ENCODE results near the gene PHYH. TPM values are rescaled to one million over a fixed set of nuclear protein-coding genes. Genes with fewer than 3 reads are reported as not detected.

The PHYH gene
- total and polyA plus RNA-seq, 4 donors = 45.4 to 139 (median 86.8) TPM

DNA sequence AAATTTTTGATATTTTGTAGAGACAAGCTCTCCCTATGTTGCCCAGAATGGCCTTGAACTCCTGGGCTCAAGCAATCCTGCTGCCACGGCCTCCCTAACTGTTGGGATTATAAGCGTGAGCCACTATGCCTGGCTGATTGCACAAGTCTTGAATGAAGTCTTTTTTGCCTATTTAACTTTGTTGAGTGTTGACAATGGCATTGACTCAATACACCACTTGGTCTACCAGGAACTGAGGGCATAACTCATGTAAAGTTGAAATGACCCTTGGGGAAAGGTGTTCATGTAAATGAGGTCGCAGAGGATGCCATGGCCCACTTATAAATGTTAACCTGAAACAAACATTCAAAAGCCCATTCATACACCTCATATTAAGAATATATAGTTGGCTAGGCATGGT, 58.3 kb downstream of the PHYH start:
- no peaks in the 10 kb centered on the region for H3K9me3 ChIP-seq (ENCODE audit: control insufficient read depth in 4 of 4, low read length in 3 of 4)
- no peak overlapping the region for H3K27ac ChIP-seq (ENCODE audit: low read depth in 1 of 2, low read length in 2 of 2)
- WGBS = 79% methylated on average over 3 of the region's 3 CpGs
- H3K27me3 ChIP-seq (ENCODE audit: control insufficient read depth in 4 of 4, insufficient read depth in 4 of 4, low read length in 3 of 4) = no peaks in the 10 kb centered on the region
- TF ChIP-seq, protein P1, sequence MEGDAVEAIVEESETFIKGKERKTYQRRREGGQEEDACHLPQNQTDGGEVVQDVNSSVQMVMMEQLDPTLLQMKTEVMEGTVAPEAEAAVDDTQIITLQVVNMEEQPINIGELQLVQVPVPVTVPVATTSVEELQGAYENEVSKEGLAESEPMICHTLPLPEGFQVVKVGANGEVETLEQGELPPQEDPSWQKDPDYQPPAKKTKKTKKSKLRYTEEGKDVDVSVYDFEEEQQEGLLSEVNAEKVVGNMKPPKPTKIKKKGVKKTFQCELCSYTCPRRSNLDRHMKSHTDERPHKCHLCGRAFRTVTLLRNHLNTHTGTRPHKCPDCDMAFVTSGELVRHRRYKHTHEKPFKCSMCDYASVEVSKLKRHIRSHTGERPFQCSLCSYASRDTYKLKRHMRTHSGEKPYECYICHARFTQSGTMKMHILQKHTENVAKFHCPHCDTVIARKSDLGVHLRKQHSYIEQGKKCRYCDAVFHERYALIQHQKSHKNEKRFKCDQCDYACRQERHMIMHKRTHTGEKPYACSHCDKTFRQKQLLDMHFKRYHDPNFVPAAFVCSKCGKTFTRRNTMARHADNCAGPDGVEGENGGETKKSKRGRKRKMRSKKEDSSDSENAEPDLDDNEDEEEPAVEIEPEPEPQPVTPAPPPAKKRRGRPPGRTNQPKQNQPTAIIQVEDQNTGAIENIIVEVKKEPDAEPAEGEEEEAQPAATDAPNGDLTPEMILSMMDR (IDR thresholded peaks at IDR 0.05; ENCODE audit: low read depth, low read length, missing input control) = no peak
- TF ChIP-seq, protein P2, sequence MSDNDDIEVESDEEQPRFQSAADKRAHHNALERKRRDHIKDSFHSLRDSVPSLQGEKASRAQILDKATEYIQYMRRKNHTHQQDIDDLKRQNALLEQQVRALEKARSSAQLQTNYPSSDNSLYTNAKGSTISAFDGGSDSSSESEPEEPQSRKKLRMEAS (IDR thresholded peaks at IDR 0.05) = no peak
- TF ChIP-seq, protein P3, sequence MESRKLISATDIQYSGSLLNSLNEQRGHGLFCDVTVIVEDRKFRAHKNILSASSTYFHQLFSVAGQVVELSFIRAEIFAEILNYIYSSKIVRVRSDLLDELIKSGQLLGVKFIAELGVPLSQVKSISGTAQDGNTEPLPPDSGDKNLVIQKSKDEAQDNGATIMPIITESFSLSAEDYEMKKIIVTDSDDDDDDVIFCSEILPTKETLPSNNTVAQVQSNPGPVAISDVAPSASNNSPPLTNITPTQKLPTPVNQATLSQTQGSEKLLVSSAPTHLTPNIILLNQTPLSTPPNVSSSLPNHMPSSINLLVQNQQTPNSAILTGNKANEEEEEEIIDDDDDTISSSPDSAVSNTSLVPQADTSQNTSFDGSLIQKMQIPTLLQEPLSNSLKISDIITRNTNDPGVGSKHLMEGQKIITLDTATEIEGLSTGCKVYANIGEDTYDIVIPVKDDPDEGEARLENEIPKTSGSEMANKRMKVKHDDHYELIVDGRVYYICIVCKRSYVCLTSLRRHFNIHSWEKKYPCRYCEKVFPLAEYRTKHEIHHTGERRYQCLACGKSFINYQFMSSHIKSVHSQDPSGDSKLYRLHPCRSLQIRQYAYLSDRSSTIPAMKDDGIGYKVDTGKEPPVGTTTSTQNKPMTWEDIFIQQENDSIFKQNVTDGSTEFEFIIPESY (IDR thresholded peaks at IDR 0.05) = no peak
- no peak for TF ChIP-seq FOXA2 (IDR thresholded peaks at IDR 0.05)
- TF ChIP-seq SP1 (IDR thresholded peaks at IDR 0.05) = no peak
- TF ChIP-seq GABPA (IDR thresholded peaks at IDR 0.05 in 1 of 2, conservative IDR thresholded peaks at IDR 0.05 in 1 of 2) = no peak
- no peak for TF ChIP-seq TAF1 (conservative IDR thresholded peaks at IDR 0.05)
- TF ChIP-seq NR2F2 (IDR thresholded peaks at IDR 0.05) = no peak
- TF ChIP-seq RAD21 (IDR thresholded peaks at IDR 0.05) = no peak
- H3K4me1 ChIP-seq (ENCODE audit: control insufficient read depth in 4 of 4, insufficient read depth in 4 of 4, low read length in 3 of 4) = no peaks in the 10 kb centered on the region
- H3K36me3 ChIP-seq (ENCODE audit: control insufficient read depth in 4 of 4, insufficient read depth in 3 of 4, low read depth in 1 of 4, low read length in 3 of 4) = no peaks in the 10 kb centered on the region
- no peak overlapping the region for H3K9ac ChIP-seq (ENCODE audit: low read depth in 1 of 2, low read length in 2 of 2)
- no peak for DNase-seq (ENCODE audit: low spot score)
- H3K4me3 ChIP-seq (ENCODE audit: low read depth in 1 of 3, low read length in 3 of 3) = no peak overlapping the region

DNA sequence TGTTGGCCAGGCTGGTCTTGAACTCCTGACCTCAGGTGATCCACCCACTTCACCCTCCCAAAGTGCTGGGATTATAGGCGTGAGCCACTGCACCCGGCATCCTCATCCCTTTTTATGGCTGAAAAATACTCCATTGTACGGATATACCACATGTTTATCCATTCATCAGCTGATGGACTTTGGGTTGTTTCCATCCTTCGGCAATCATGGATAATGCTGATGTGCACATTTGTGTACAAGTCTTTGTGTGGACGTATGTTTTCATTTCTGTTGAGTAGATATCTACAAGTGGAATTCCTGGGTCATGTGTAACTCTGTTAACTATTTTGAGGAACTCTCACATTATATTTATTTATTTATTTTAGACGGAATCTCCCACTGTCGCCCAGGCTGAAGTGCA, 59.9 kb downstream of the PHYH start:
- no peaks in the 10 kb centered on the region for H3K4me1 ChIP-seq (ENCODE audit: control insufficient read depth in 4 of 4, insufficient read depth in 4 of 4, low read length in 3 of 4)
- DNase-seq (ENCODE audit: low spot score) = no peak
- 96% methylated on average over 7 of the region's 7 CpGs for WGBS
- TF ChIP-seq, protein P1 (IDR thresholded peaks at IDR 0.05; ENCODE audit: low read depth, low read length, missing input control) = no peak
- TF ChIP-seq EGR1 (IDR thresholded peaks at IDR 0.05; ENCODE audit: low read depth in 2 of 2) (no peak), NR2F2 (IDR thresholded peaks at IDR 0.05) (no peak), RXRA (IDR thresholded peaks at IDR 0.05) (no peak), TAF1 (conservative IDR thresholded peaks at IDR 0.05) (no peak), JUND (IDR thresholded peaks at IDR 0.05) (no peak), SP1 (IDR thresholded peaks at IDR 0.05) (no peak), YY1 (IDR thresholded peaks at IDR 0.05) (no peak), FOXA1 (IDR thresholded peaks at IDR 0.05) (no peak), FOXA2 (IDR thresholded peaks at IDR 0.05) (no peak), GABPA (IDR thresholded peaks at IDR 0.05 in 1 of 2, conservative IDR thresholded peaks at IDR 0.05 in 1 of 2) (no peak), HNF4G (IDR thresholded peaks at IDR 0.05) (no peak), RAD21 (IDR thresholded peaks at IDR 0.05) (no peak), HNF4A (conservative IDR thresholded peaks at IDR 0.05) (no peak)
- TF ChIP-seq, protein P3 (IDR thresholded peaks at IDR 0.05) = no peak
- TF ChIP-seq, protein P2 (IDR thresholded peaks at IDR 0.05) = no peak
- TF ChIP-seq, protein P4, sequence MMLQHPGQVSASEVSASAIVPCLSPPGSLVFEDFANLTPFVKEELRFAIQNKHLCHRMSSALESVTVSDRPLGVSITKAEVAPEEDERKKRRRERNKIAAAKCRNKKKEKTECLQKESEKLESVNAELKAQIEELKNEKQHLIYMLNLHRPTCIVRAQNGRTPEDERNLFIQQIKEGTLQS (IDR thresholded peaks at IDR 0.05) = no peak
- TF ChIP-seq, protein P5, sequence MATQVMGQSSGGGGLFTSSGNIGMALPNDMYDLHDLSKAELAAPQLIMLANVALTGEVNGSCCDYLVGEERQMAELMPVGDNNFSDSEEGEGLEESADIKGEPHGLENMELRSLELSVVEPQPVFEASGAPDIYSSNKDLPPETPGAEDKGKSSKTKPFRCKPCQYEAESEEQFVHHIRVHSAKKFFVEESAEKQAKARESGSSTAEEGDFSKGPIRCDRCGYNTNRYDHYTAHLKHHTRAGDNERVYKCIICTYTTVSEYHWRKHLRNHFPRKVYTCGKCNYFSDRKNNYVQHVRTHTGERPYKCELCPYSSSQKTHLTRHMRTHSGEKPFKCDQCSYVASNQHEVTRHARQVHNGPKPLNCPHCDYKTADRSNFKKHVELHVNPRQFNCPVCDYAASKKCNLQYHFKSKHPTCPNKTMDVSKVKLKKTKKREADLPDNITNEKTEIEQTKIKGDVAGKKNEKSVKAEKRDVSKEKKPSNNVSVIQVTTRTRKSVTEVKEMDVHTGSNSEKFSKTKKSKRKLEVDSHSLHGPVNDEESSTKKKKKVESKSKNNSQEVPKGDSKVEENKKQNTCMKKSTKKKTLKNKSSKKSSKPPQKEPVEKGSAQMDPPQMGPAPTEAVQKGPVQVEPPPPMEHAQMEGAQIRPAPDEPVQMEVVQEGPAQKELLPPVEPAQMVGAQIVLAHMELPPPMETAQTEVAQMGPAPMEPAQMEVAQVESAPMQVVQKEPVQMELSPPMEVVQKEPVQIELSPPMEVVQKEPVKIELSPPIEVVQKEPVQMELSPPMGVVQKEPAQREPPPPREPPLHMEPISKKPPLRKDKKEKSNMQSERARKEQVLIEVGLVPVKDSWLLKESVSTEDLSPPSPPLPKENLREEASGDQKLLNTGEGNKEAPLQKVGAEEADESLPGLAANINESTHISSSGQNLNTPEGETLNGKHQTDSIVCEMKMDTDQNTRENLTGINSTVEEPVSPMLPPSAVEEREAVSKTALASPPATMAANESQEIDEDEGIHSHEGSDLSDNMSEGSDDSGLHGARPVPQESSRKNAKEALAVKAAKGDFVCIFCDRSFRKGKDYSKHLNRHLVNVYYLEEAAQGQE (IDR thresholded peaks at IDR 0.05) = no peak
- H3K36me3 ChIP-seq (ENCODE audit: control insufficient read depth in 4 of 4, insufficient read depth in 3 of 4, low read depth in 1 of 4, low read length in 3 of 4) = no peaks in the 10 kb centered on the region
- no peaks in the 10 kb centered on the region for H3K27me3 ChIP-seq (ENCODE audit: control insufficient read depth in 4 of 4, insufficient read depth in 4 of 4, low read length in 3 of 4)
- no peaks in the 10 kb centered on the region for H3K9me3 ChIP-seq (ENCODE audit: control insufficient read depth in 4 of 4, low read length in 3 of 4)
- H3K27ac ChIP-seq (ENCODE audit: low read depth in 1 of 2, low read length in 2 of 2) = no peak overlapping the region
- no peak overlapping the region for H3K9ac ChIP-seq (ENCODE audit: low read depth in 1 of 2, low read length in 2 of 2)
- no peak overlapping the region for H3K4me3 ChIP-seq (ENCODE audit: low read depth in 1 of 3, low read length in 3 of 3)

All from liver (tissue), 9 donors.